Astrocyte (in vitro differentiated cells and primary cell): ENCODE measurements around the gene NEAT1. TPM values are rescaled to one million over a fixed set of nuclear protein-coding genes. Genes with fewer than 3 reads are reported as not detected.

Experiments used
- DNase-seq: peaks from one replicate; pipeline ENCODE4 v3.0.0-alpha.2; 2010; ENCODE audit warnings: low read depth
- FAIRE-seq: peaks from 2 replicates; lab custom pipeline; 2011; peaks lifted over from hg19 to GRCh38; lab: Jason Lieb, UNC
- H2AFZ ChIP-seq: 2 replicates; pipeline ENCODE4 v1.6.0; 2012; ENCODE audit warnings: low read depth, low read length, inconsistent platforms
- H3K27ac ChIP-seq: 2 replicates; pipeline ENCODE4 v1.5.1; 2011; ENCODE audit warnings: low read depth, low read length, inconsistent platforms
- H3K27me3 ChIP-seq: 2 replicates; pipeline ENCODE4 v1.6.0; 2011; ENCODE audit warnings: low read length, inconsistent platforms; ENCODE audit not compliant: insufficient read depth
- H3K36me3 ChIP-seq: 2 replicates; pipeline ENCODE4 v1.5.1; 2011; ENCODE audit warnings: low read length, inconsistent platforms; ENCODE audit not compliant: insufficient read depth
- H3K4me1 ChIP-seq: 2 replicates; pipeline ENCODE4 v1.5.1; 2011; ENCODE audit warnings: low read length, inconsistent platforms; ENCODE audit not compliant: insufficient read depth
- H3K4me2 ChIP-seq: 2 replicates; pipeline ENCODE4 v1.6.0; 2012; ENCODE audit warnings: low read length, inconsistent platforms
- H3K4me3 ChIP-seq: 2 replicates; pipeline ENCODE4 v1.5.1; 2011; ENCODE audit warnings: low read depth, mild to moderate bottlenecking, low read length, inconsistent platforms; ENCODE audit not compliant: insufficient read depth
- H3K79me2 ChIP-seq: 2 replicates; pipeline ENCODE4 v1.6.0; 2012; ENCODE audit warnings: mild to moderate bottlenecking, low read length, inconsistent platforms; ENCODE audit not compliant: insufficient read depth
- H3K9ac ChIP-seq: 2 replicates; pipeline ENCODE4 v1.6.0; 2012; ENCODE audit warnings: mild to moderate bottlenecking, low read length, inconsistent platforms
- H3K9me3 ChIP-seq: 2 replicates; pipeline ENCODE4 v1.5.1; 2012; ENCODE audit warnings: low read depth, mild to moderate bottlenecking, low read length, inconsistent platforms; ENCODE audit not compliant: insufficient read depth
- H4K20me1 ChIP-seq: 2 replicates; pipeline ENCODE4 v1.6.0; 2012; ENCODE audit warnings: low read length, inconsistent platforms; ENCODE audit not compliant: insufficient read depth
- H3K27ac Mint-ChIP-seq: one replicate; pipeline ENCODE4 v1.8.0; 2021; ENCODE audit warnings: mild to moderate bottlenecking, mixed read lengths; ENCODE audit not compliant: unreplicated experiment
- H3K27me3 Mint-ChIP-seq: one replicate; pipeline ENCODE4 v1.8.0; 2021; ENCODE audit warnings: low read depth, mixed read lengths; ENCODE audit not compliant: unreplicated experiment
- H3K36me3 Mint-ChIP-seq: one replicate; pipeline ENCODE4 v1.8.0; 2021; ENCODE audit warnings: low read depth, mixed read lengths; ENCODE audit not compliant: unreplicated experiment
- H3K4me1 Mint-ChIP-seq: one replicate; pipeline ENCODE4 v1.8.0; 2021; ENCODE audit warnings: low read depth, mixed read lengths; ENCODE audit not compliant: unreplicated experiment
- H3K4me3 Mint-ChIP-seq: one replicate; pipeline ENCODE4 v1.8.0; 2021; ENCODE audit warnings: mild to moderate bottlenecking, moderate library complexity, mixed read lengths; ENCODE audit not compliant: unreplicated experiment
- H3K9me3 Mint-ChIP-seq: one replicate; pipeline ENCODE4 v1.8.0; 2021; ENCODE audit warnings: mild to moderate bottlenecking, mixed read lengths; ENCODE audit not compliant: unreplicated experiment
- CTCF ChIP-seq: IDR thresholded peaks from 2 replicates; pipeline ENCODE4 v1.5.1; 2011; ENCODE audit warnings: low read depth, mild to moderate bottlenecking, inconsistent platforms, low read length, moderate library complexity; ENCODE audit not compliant: insufficient read depth
- EZH2 ChIP-seq: IDR thresholded peaks from 2 replicates; pipeline ENCODE4 v1.6.1; 2012; ENCODE audit warnings: mild to moderate bottlenecking, low read length, inconsistent platforms; ENCODE audit not compliant: insufficient read depth
- total RNA-seq: library from RNA; stranded (reverse); gene quantifications from 2 replicates; pipeline ENCODE4 v1.2.1, GENCODE V29; 2021

Gene NEAT1
- total RNA-seq, 1 donor from 2014 or later: 317 TPM

GRCh38 chr11:65401073-65401802 lies 21.4 kb upstream of the NEAT1 start:
- TF ChIP-seq EZH2: no peak
- TF ChIP-seq CTCF: no peak
- H3K4me3 ChIP-seq: no peak overlapping the region
- H2AFZ ChIP-seq: no peak overlapping the region
- peaks cover 11% of the 10 kb centered on the region for H3K36me3 ChIP-seq
- FAIRE-seq: no peak
- no peaks in the 10 kb centered on the region for H3K9me3 ChIP-seq
- no peak overlapping the region for H3K27ac ChIP-seq
- DNase-seq: no peak
- H3K4me1 ChIP-seq: no peaks in the 10 kb centered on the region
- no peaks in the 10 kb centered on the region for H3K27me3 ChIP-seq
- H3K27ac Mint-ChIP-seq: peak overlapping the region; percentile 18
- H3K9ac ChIP-seq: no peak overlapping the region
- no peak overlapping the region for H3K4me2 ChIP-seq
- peaks cover 19% of the 10 kb centered on the region for H3K36me3 Mint-ChIP-seq
- H3K27me3 Mint-ChIP-seq: no peaks in the 10 kb centered on the region
- H3K79me2 ChIP-seq: peaks cover 14% of the 10 kb centered on the region
- H4K20me1 ChIP-seq: peaks cover 19% of the 10 kb centered on the region
- no peaks in the 10 kb centered on the region for H3K9me3 Mint-ChIP-seq
- H3K4me3 Mint-ChIP-seq: peak overlapping the region; percentile 54
- H3K4me1 Mint-ChIP-seq: peaks cover 5% of the 10 kb centered on the region

- H3K4me2 ChIP-seq: no peak overlapping the region
- Mint-ChIP-seq H3K36me3 (peaks cover 19% of the 10 kb centered on the region), H3K4me3 (no peak overlapping the region), H3K27me3 (no peaks in the 10 kb centered on the region), H3K27ac (peak overlapping the region; percentile 18), H3K4me1 (peaks cover 5% of the 10 kb centered on the region), H3K9me3 (no peaks in the 10 kb centered on the region)
- TF ChIP-seq CTCF (no peak), EZH2 (no peak)
- no peak overlapping the region for H2AFZ ChIP-seq
- H3K9ac ChIP-seq: no peak overlapping the region
- peaks cover 18% of the 10 kb centered on the region for H4K20me1 ChIP-seq
- H3K9me3 ChIP-seq: no peaks in the 10 kb centered on the region
- DNase-seq: no peak
- no peak overlapping the region for H3K4me3 ChIP-seq
- no peaks in the 10 kb centered on the region for H3K27me3 ChIP-seq
- H3K36me3 ChIP-seq: peaks cover 11% of the 10 kb centered on the region
- no peaks in the 10 kb centered on the region for H3K4me1 ChIP-seq
- peaks cover 11% of the 10 kb centered on the region for H3K79me2 ChIP-seq
- no peak overlapping the region for H3K27ac ChIP-seq
- no peak for FAIRE-seq
These were observed 20.8 kb upstream of the NEAT1 start for GRCh38 chr11:65401803-65402248.

GRCh38 chr11:65402790-65403189 lies 19.8 kb upstream of the NEAT1 start:
- Histone ChIP-seq H3K9me3 (no peaks in the 10 kb centered on the region), H3K4me2 (no peak overlapping the region), H4K20me1 (peaks cover 18% of the 10 kb centered on the region), H3K9ac (no peak overlapping the region), H2AFZ (no peak overlapping the region), H3K27me3 (no peaks in the 10 kb centered on the region), H3K4me1 (no peaks in the 10 kb centered on the region), H3K4me3 (no peak overlapping the region), H3K36me3 (peaks cover 11% of the 10 kb centered on the region), H3K27ac (no peak overlapping the region), H3K79me2 (peaks cover 6% of the 10 kb centered on the region)
- TF ChIP-seq CTCF (no peak), EZH2 (no peak)
- H3K4me3 Mint-ChIP-seq: no peak overlapping the region
- H3K27ac Mint-ChIP-seq: no peak overlapping the region
- no peaks in the 10 kb centered on the region for H3K27me3 Mint-ChIP-seq
- DNase-seq (no peak), FAIRE-seq (no peak)
- no peaks in the 10 kb centered on the region for H3K9me3 Mint-ChIP-seq
- H3K4me1 Mint-ChIP-seq: peaks cover 5% of the 10 kb centered on the region
- H3K36me3 Mint-ChIP-seq: peaks cover 14% of the 10 kb centered on the region
